GM21717 (cell line): ENCODE measurements around the gene GLB1L3.

Source experiments
- ATAC-seq: cut with Tn5 transposase; IDR thresholded peaks from one replicate; pipeline ENCODE4 v1.9.1; 2021; ENCODE audit warnings: mild to moderate bottlenecking, moderate library complexity; ENCODE audit not compliant: unreplicated experiment

The GLB1L3 gene

GRCh38 chr11:134275534-134276395, at the start of gene GLB1L3:
GLB1L3 (plus strand) TSS chr11:134276379; CDS start chr11:134276741, 362 bp downstream.
- peak; percentile 79 for ATAC-seq

GRCh38 chr11:134226806-134227325, 49.3 kb upstream of the GLB1L3 start:
- ATAC-seq: no peak

GRCh38 chr11:134228625-134229024, 47.6 kb upstream of the GLB1L3 start:
- peak; percentile 55 for ATAC-seq

GRCh38 chr11:134229126-134229790, 46.9 kb upstream of the GLB1L3 start:
- ATAC-seq: no peak

GRCh38 chr11:134230339-134230738, 45.8 kb upstream of the GLB1L3 start:
- no peak for ATAC-seq

GRCh38 chr11:134231958-134232659, 44.1 kb upstream of the GLB1L3 start:
- no peak for ATAC-seq

- no peak for ATAC-seq
Measured at GRCh38 chr11:134233729-134234179, 42.4 kb upstream of the GLB1L3 start.

- ATAC-seq: no peak
Measured at GRCh38 chr11:134235399-134235798, 40.8 kb upstream of the GLB1L3 start.

GRCh38 chr11:134236834-134237556, 39.2 kb upstream of the GLB1L3 start:
- no peak for ATAC-seq

GRCh38 chr11:134237557-134237922, 38.6 kb upstream of the GLB1L3 start:
- no peak for ATAC-seq

GRCh38 chr11:134238956-134239355, 37.2 kb upstream of the GLB1L3 start:
- ATAC-seq: no peak

GRCh38 chr11:134240592-134240991, 35.6 kb upstream of the GLB1L3 start:
- no peak for ATAC-seq

- no peak for ATAC-seq
Measured at GRCh38 chr11:134242376-134242775, 33.8 kb upstream of the GLB1L3 start.

GRCh38 chr11:134243913-134244312, 32.3 kb upstream of the GLB1L3 start:
- no peak for ATAC-seq

GRCh38 chr11:134244593-134244992, 31.6 kb upstream of the GLB1L3 start:
- ATAC-seq: no peak

- ATAC-seq: no peak
Measured at GRCh38 chr11:134245434-134245833, 30.7 kb upstream of the GLB1L3 start.

- no peak for ATAC-seq
Measured at GRCh38 chr11:134246100-134246499, 30.1 kb upstream of the GLB1L3 start.

- no peak for ATAC-seq
Measured at GRCh38 chr11:134246678-134247077, 29.5 kb upstream of the GLB1L3 start.

GRCh38 chr11:134248910-134249480, 27.2 kb upstream of the GLB1L3 start:
- ATAC-seq: no peak

- no peak for ATAC-seq
Measured at GRCh38 chr11:134250246-134250645, 25.9 kb upstream of the GLB1L3 start.
